Measurements from ENCODE around the gene SCGB1D2. TPM values are rescaled to one million over a fixed set of nuclear protein-coding genes. Genes with fewer than 3 reads are reported as not detected.

SCGB1D2 gene
- total and polyA plus RNA-seq, 2 experiments from 2014 or later, result not detected

- no peak for DNase-seq (ENCODE audit: low spot score)
- no peaks in the 10 kb centered on the region for H3K36me3 ChIP-seq (replicated peaks; ENCODE audit: insufficient read depth, low read depth)
- H3K4me1 ChIP-seq (ENCODE audit: insufficient read depth), result no peaks in the 10 kb centered on the region
- no peaks in the 10 kb centered on the region for H3K9me2 ChIP-seq (replicated peaks; ENCODE audit: insufficient read depth)
- no peaks in the 10 kb centered on the region for H3K9me3 ChIP-seq (ENCODE audit: low read depth)
- H2AFZ ChIP-seq, result no peak overlapping the region
- TF ChIP-seq EZH2 (IDR thresholded peaks at IDR 0.05; ENCODE audit: borderline replicate concordance), result no peak
- no peak for TF ChIP-seq EZH2phosphoT487 (IDR thresholded peaks at IDR 0.05; ENCODE audit: low read depth, severe bottlenecking, unreplicated experiment)
- TF ChIP-seq CTCF (IDR thresholded peaks at IDR 0.05; ENCODE audit: poor library complexity), result no peak
- H3K4me2 ChIP-seq, result no peak overlapping the region
- no peaks in the 10 kb centered on the region for H4K20me1 ChIP-seq (ENCODE audit: insufficient read depth, poor library complexity, severe bottlenecking)
- H3K4me3 ChIP-seq, result no peak overlapping the region
- H3K79me2 ChIP-seq, result no peaks in the 10 kb centered on the region
- H3K27ac ChIP-seq, result no peak overlapping the region
- no peaks in the 10 kb centered on the region for H3K27me3 ChIP-seq
Observed at GRCh38 chr11:62280452-62280851, 38.4 kb downstream of the SCGB1D2 start.

Other genes with a start within 250 kb of the SCGB1D2 start
- 12.5 and 12.8 TPM in 2 replicates for gene INCENP, start 118.2 kb upstream of the SCGB1D2 start, total RNA-seq
- 2.2 TPM in 2 replicates for gene INCENP, start 118.2 kb upstream of the SCGB1D2 start, polyA plus RNA-seq
- not detected in 2 replicates for gene SCGB1D1, start 52.0 kb upstream of the SCGB1D2 start, total RNA-seq
- not detected in 2 replicates for gene SCGB1D1, start 52.0 kb upstream of the SCGB1D2 start, polyA plus RNA-seq
- gene SCGB2A1, start 33.6 kb upstream of the SCGB1D2 start, total RNA-seq, result not detected in 2 replicates
- gene SCGB2A1, start 33.6 kb upstream of the SCGB1D2 start, polyA plus RNA-seq, result not detected in 2 replicates
- not detected in 2 replicates for gene SCGB2A2, start 27.9 kb downstream of the SCGB1D2 start, total RNA-seq
- gene SCGB2A2, start 27.9 kb downstream of the SCGB1D2 start, polyA plus RNA-seq, result not detected in 2 replicates
- gene SCGB1D4, start 56.8 kb downstream of the SCGB1D2 start, total RNA-seq, result not detected in 2 replicates
- not detected in 2 replicates for gene SCGB1D4, start 56.8 kb downstream of the SCGB1D2 start, polyA plus RNA-seq
- 5.1 and 9.5 TPM in 2 replicates for gene ASRGL1, start 95.2 kb downstream of the SCGB1D2 start, total RNA-seq
- 18.6 and 20.4 TPM in 2 replicates for gene ASRGL1, start 95.2 kb downstream of the SCGB1D2 start, polyA plus RNA-seq
- gene SCGB1A1, start 176.8 kb downstream of the SCGB1D2 start, total RNA-seq, result not detected in 2 replicates
- gene SCGB1A1, start 176.8 kb downstream of the SCGB1D2 start, polyA plus RNA-seq, result not detected in 2 replicates

Data from hepatocyte (in vitro differentiated cells).